Calu3 (cell line): ENCODE results near the gene ANAPC13. TPM values are rescaled to one million over a fixed set of nuclear protein-coding genes. Genes with fewer than 3 reads are reported as not detected.

Experiments
- BruUV-seq: library from RNA; stranded (reverse); fragments of 400-500 nt; replicated peaks from 2 replicates; lab custom pipeline; 2021; lab: Mats Ljungman, UMichigan
- CTCF ChIA-PET: fragments of 300-600 bp; sonication (Branson Sonifier 250); formaldehyde crosslinking; loops from one replicate; lab custom pipeline; 2022; ENCODE audit warnings: antibody characterized with exemption; lab: Charles Lee
- DNase-seq: peaks from one replicate; pipeline ENCODE4 v3.0.0; 2022
- H3K27ac Mint-ChIP-seq: one replicate; pipeline ENCODE4 v1.8.0; 2022; ENCODE audit warnings: mixed read lengths; ENCODE audit not compliant: unreplicated experiment
- H3K27me3 Mint-ChIP-seq: one replicate; pipeline ENCODE4 v1.8.0; 2022; ENCODE audit warnings: mixed read lengths; ENCODE audit not compliant: unreplicated experiment
- H3K36me3 Mint-ChIP-seq: one replicate; pipeline ENCODE4 v1.8.0; 2022; ENCODE audit warnings: mild to moderate bottlenecking, moderate library complexity, mixed read lengths; ENCODE audit not compliant: insufficient read depth, unreplicated experiment
- H3K4me1 Mint-ChIP-seq: one replicate; pipeline ENCODE4 v1.8.0; 2022; ENCODE audit warnings: mild to moderate bottlenecking, low read depth, mixed read lengths; ENCODE audit not compliant: unreplicated experiment
- H3K4me3 Mint-ChIP-seq: one replicate; pipeline ENCODE4 v1.8.0; 2022; ENCODE audit warnings: mild to moderate bottlenecking, low read depth, moderate library complexity, mixed read lengths; ENCODE audit not compliant: unreplicated experiment
- H3K9me3 Mint-ChIP-seq: one replicate; pipeline ENCODE4 v1.8.0; 2022; ENCODE audit warnings: low read depth, mixed read lengths; ENCODE audit not compliant: unreplicated experiment
- intact Hi-C: fragments of 100-400 bp; cut with micrococcal nuclease; formaldehyde crosslinking; loops from one replicate; pipeline ENCODE4 v1.10.0; 2022; ENCODE audit not compliant: unreplicated experiment
- total RNA-seq: library from RNA; stranded (reverse); gene quantifications from 2 replicates; pipeline ENCODE4 v1.2.3, GENCODE V29; 2022
- TF ChIP-seq, protein P1 (sequence below): fragments of 200-600 bp; IDR thresholded peaks from one replicate; pipeline ENCODE4 v1.8.0; 2022; ENCODE audit warnings: antibody characterized with exemption; ENCODE audit not compliant: unreplicated experiment

ANAPC13 gene
- total RNA-seq, 1 experiment from 2014 or later = 49.2 TPM

DNA sequence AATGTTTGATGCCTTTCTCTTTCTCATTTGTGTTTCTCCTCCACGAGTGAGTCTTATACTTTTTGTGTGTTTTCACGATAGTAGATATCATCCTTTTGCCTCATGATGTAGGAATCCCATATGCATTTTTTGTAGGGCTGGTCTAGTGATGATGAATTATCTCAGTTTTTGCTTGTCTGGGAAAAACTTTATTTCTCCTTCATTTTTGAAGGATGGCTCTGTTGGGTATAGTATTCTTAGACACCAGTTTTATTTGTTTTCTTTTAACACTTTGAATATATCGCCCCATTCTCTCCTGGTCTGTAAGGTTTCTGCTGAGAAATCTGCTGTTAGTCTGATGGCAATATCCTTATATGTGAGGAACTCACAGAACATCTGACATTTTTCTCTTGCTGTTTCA, 18.3 kb upstream of the ANAPC13 start:
- Mint-ChIP-seq H3K4me3 (no peak overlapping the region), H3K9me3 (peaks cover 16% of the 10 kb centered on the region), H3K36me3 (no peaks in the 10 kb centered on the region), H3K4me1 (no peaks in the 10 kb centered on the region), H3K27me3 (no peaks in the 10 kb centered on the region), H3K27ac (no peak overlapping the region)
- CTCF ChIA-PET = no interaction called here
- DNase-seq = no peak
- no TSS peak for BruUV-seq
- intact Hi-C loops = no loop called here
- TF ChIP-seq, protein P1, sequence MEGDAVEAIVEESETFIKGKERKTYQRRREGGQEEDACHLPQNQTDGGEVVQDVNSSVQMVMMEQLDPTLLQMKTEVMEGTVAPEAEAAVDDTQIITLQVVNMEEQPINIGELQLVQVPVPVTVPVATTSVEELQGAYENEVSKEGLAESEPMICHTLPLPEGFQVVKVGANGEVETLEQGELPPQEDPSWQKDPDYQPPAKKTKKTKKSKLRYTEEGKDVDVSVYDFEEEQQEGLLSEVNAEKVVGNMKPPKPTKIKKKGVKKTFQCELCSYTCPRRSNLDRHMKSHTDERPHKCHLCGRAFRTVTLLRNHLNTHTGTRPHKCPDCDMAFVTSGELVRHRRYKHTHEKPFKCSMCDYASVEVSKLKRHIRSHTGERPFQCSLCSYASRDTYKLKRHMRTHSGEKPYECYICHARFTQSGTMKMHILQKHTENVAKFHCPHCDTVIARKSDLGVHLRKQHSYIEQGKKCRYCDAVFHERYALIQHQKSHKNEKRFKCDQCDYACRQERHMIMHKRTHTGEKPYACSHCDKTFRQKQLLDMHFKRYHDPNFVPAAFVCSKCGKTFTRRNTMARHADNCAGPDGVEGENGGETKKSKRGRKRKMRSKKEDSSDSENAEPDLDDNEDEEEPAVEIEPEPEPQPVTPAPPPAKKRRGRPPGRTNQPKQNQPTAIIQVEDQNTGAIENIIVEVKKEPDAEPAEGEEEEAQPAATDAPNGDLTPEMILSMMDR = no peak

DNA sequence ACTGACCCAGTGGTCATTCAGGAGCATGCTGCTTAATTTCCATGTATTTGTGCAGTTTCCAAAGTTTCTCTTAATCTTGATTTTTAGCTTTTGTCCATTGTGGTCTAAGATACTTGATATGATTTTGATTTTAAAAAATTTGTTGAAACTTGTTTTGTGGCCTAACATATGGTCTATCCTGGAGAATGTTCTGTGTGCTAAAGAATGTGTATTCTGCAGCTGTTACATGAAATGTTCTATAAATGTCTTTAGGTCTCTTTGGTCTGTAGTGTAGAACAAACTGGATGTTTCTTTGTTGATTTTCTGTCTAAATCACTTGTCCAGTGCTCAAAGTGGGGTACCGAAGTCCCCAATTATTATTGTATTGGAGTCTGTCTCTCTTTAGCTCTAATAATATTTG, 17.5 kb upstream of the ANAPC13 start:
- H3K27ac Mint-ChIP-seq = no peak overlapping the region
- TF ChIP-seq, protein P1 = no peak
- BruUV-seq = no TSS peak
- peaks cover 16% of the 10 kb centered on the region for H3K9me3 Mint-ChIP-seq
- no peaks in the 10 kb centered on the region for H3K4me1 Mint-ChIP-seq
- DNase-seq = no peak
- no peaks in the 10 kb centered on the region for H3K27me3 Mint-ChIP-seq
- no peaks in the 10 kb centered on the region for H3K36me3 Mint-ChIP-seq
- no peak overlapping the region for H3K4me3 Mint-ChIP-seq
- intact Hi-C loops = no loop called here
- CTCF ChIA-PET = no interaction called here

DNA sequence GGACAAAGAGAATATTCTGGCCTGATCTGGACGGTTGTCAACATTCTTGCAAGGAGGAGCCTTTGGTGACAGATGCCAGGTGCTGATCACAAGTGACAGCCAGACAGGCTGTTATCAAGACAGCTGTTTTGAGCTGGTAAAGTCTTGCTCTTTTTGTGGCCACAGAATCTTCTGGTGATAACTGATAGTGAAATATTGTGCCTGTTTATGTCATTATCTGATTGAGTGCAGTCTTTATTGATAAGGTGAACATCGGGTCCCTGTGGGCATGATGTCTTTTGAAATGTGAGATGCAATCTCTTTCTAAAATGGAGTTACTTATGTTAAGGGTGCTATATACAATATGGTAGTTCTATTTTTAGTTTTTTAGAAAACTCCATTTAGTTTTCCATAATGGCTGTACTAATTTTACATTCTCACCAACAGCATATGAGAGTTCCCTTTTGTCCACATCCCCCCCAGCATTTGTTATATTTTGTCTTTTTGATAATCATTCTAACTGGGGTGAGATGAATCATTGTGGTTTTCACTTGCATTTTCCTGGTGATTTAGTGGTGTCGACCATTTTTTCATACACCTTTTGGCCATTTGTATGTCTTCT, 10.8 kb upstream of the ANAPC13 start:
- CTCF ChIA-PET = no interaction called here
- no peaks in the 10 kb centered on the region for H3K4me1 Mint-ChIP-seq
- no peak overlapping the region for H3K4me3 Mint-ChIP-seq
- BruUV-seq = no TSS peak
- intact Hi-C loops = no loop called here
- no peak for DNase-seq
- TF ChIP-seq, protein P1 = no peak
- no peaks in the 10 kb centered on the region for H3K9me3 Mint-ChIP-seq
- H3K27ac Mint-ChIP-seq = no peak overlapping the region
- no peaks in the 10 kb centered on the region for H3K27me3 Mint-ChIP-seq
- no peaks in the 10 kb centered on the region for H3K36me3 Mint-ChIP-seq

DNA sequence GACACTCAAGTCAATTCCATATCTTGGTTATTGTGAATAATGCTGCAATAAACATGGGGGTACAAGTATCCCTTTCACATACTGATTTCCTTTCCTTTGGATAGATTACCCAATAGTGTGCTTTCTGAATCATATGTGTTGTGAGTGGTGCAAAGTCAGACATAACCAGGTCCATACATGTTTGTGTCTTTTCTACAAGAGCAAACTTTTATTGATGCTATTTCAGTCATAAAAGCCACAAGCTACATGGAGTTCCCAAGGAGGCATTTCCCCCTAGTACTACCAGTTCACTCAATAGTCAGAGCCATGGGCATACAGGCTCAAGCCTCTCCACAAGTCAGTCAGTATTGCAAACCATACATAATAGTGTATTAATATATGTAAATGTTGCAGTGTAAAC, 10.2 kb upstream of the ANAPC13 start:
- no peak overlapping the region for H3K4me3 Mint-ChIP-seq
- H3K27me3 Mint-ChIP-seq = no peaks in the 10 kb centered on the region
- CTCF ChIA-PET = no interaction called here
- BruUV-seq = no TSS peak
- no peaks in the 10 kb centered on the region for H3K36me3 Mint-ChIP-seq
- H3K27ac Mint-ChIP-seq = no peak overlapping the region
- no peaks in the 10 kb centered on the region for H3K4me1 Mint-ChIP-seq
- no peaks in the 10 kb centered on the region for H3K9me3 Mint-ChIP-seq
- intact Hi-C loops = no loop called here
- TF ChIP-seq, protein P1 = no peak
- DNase-seq = no peak
